ENCODE results near the gene CYP27B1. TPM values are rescaled to one million over a fixed set of nuclear protein-coding genes. Genes with fewer than 3 reads are reported as not detected.

Gene CYP27B1
- total and polyA plus RNA-seq, 10 of the 15 experiments (the other 5 are each of a cell fraction or from before 2014, with no cell fraction given): 0.10 to 2.7 (median 1.1) TPM

DNA sequence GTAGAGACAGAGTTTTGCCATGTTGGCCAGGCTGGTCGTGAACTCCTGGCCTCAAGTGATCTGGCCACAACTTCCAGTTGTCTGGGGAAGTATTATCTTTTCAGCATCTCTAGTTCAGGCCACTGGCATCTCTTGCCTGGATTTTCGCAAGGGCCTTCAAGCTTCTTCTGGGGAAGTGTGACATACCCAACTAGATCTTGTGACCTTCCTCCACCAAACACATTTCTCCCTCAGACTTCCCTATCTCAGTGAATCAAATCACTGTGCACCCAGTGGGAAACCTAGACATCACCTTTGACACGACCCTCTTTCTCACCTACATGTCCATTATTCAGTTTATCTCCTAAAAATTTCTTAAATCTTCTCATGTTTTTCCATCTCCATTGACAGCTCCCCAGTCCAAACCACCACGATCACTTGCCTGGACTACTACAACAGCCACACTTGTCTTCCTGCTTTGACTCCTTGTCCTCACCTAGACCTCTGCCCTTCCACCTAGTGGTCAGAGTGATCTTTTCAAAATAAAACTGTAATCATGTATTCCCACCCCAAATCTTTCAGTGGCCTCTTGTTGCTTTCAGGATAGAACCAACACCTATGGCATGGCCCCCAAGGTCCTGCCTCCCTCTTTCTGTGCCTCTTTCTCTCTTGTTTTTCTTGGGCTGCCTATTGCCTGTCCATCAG is 8.8 kb upstream of the CYP27B1 start:
- no peaks in the 10 kb centered on the region for H4K20me1 ChIP-seq (ENCODE audit: control insufficient read depth, insufficient read depth)
- no peaks in the 10 kb centered on the region for H3K79me2 ChIP-seq (ENCODE audit: control insufficient read depth, insufficient read depth, low read length)
- in situ Hi-C loops (cut with MboI): no loop called here
- no peak overlapping the region for H2AFZ ChIP-seq (ENCODE audit: control insufficient read depth, low read depth, low read length)
- TF ChIP-seq, protein P1, sequence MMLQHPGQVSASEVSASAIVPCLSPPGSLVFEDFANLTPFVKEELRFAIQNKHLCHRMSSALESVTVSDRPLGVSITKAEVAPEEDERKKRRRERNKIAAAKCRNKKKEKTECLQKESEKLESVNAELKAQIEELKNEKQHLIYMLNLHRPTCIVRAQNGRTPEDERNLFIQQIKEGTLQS (IDR thresholded peaks at IDR 0.05; ENCODE audit: borderline replicate concordance, extremely low read depth, low read depth, low read length): no peak
- TF ChIP-seq ZSCAN29 (IDR thresholded peaks at IDR 0.05): no peak
- TF ChIP-seq KDM1A (IDR thresholded peaks at IDR 0.05; ENCODE audit: borderline replicate concordance): no peak
- TF ChIP-seq NFYB (IDR thresholded peaks at IDR 0.05; ENCODE audit: insufficient read depth, low read depth, low read length): no peak
- TF ChIP-seq, protein P2, sequence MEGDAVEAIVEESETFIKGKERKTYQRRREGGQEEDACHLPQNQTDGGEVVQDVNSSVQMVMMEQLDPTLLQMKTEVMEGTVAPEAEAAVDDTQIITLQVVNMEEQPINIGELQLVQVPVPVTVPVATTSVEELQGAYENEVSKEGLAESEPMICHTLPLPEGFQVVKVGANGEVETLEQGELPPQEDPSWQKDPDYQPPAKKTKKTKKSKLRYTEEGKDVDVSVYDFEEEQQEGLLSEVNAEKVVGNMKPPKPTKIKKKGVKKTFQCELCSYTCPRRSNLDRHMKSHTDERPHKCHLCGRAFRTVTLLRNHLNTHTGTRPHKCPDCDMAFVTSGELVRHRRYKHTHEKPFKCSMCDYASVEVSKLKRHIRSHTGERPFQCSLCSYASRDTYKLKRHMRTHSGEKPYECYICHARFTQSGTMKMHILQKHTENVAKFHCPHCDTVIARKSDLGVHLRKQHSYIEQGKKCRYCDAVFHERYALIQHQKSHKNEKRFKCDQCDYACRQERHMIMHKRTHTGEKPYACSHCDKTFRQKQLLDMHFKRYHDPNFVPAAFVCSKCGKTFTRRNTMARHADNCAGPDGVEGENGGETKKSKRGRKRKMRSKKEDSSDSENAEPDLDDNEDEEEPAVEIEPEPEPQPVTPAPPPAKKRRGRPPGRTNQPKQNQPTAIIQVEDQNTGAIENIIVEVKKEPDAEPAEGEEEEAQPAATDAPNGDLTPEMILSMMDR (IDR thresholded peaks at IDR 0.05 in 2 of 3, conservative IDR thresholded peaks at IDR 0.05 in 1 of 3; ENCODE audit: control insufficient read depth in 2 of 3, extremely low read depth in 1 of 3, insufficient read depth in 1 of 3, low read depth in 3 of 3, low read length in 3 of 3): peak in 2 of 3 experiments; percentile 12 to 19; a peak in 3 of 6 replicates
- TF ChIP-seq ZNF274 (IDR thresholded peaks at IDR 0.05; ENCODE audit: insufficient read depth, insufficient read length): no peak
- intact Hi-C loops (cut with micrococcal nuclease; ENCODE audit: unreplicated experiment): no loop called here
- ChIA-PET POLR2A (interaction anchor here (1.4 kb wide), 1 partner anchor 20 kb away, joined by 8 read pairs; no protein-coding TSS in a partner anchor), SMC1A (ENCODE audit: uncharacterized antibody, unreplicated experiment) (interaction anchor here (0.7 kb wide), 1 partner anchor 17 kb away, joined by 3 read pairs; no protein-coding TSS in a partner anchor), RAD21 (ENCODE audit: unreplicated experiment) (interaction anchor here (0.7 kb wide), 1 partner anchor 651 kb away, joined by 3 read pairs; no protein-coding TSS in a partner anchor), CTCF (interaction anchor here (0.6 to 3.0 kb wide), 8 partner anchors 9 to 122 kb away, joined by 3 to 10 read pairs (median 4); no protein-coding TSS in a partner anchor)
- H3K27me3 ChIP-seq (replicated peaks in 1 of 2; ENCODE audit: control insufficient read depth in 2 of 2, insufficient read depth in 2 of 2, low read length in 1 of 2): no peaks in the 10 kb centered on the region
- no TSS peak for BruUV-seq (replicated peaks)
- ATAC-seq (no peak), FAIRE-seq (no peak), DNase-seq (ENCODE audit: low read depth, low spot score) (no peak)
- peaks cover 3% of the 10 kb centered on the region for H3K4me1 ChIP-seq (ENCODE audit: control insufficient read depth, insufficient read depth, low read length)
- no peak overlapping the region for H3K9ac ChIP-seq (ENCODE audit: control insufficient read depth, insufficient read depth, low read length)
- no peaks in the 10 kb centered on the region for H3K36me3 ChIP-seq (ENCODE audit: control insufficient read depth in 2 of 2, insufficient read depth in 2 of 2, low read length in 1 of 2)
- WGBS (ENCODE audit: insufficient coverage, insufficient replicate concordance, low lambda C conversion rate, missing lambda C conversion rate): 63% methylated on average over 4 of the region's 4 CpGs
- H3K4me2 ChIP-seq (ENCODE audit: control insufficient read depth, insufficient read depth): no peak overlapping the region
- H3K9me3 ChIP-seq (replicated peaks; ENCODE audit: control insufficient read depth, insufficient read depth, low read length): no peaks in the 10 kb centered on the region
- no peak overlapping the region for H3K4me3 ChIP-seq
- H3K27ac ChIP-seq (ENCODE audit: control insufficient read depth, insufficient read depth): no peak overlapping the region

Data from GM12878 (cell line).